Epithelial cell of esophagus (primary cell): ENCODE measurements around the gene CAMKMT.

Source experiments
- DNase-seq: peaks from one replicate; pipeline ENCODE4 v3.0.0; 2010; ENCODE audit warnings: low read depth
- H3K4me3 ChIP-seq: 2 replicates; pipeline ENCODE4 v1.5.1; 2011; ENCODE audit warnings: mild to moderate bottlenecking, low read length, control low read depth
- TF ChIP-seq, protein P1 (sequence below): IDR thresholded peaks from 2 replicates; pipeline ENCODE4 v1.5.1; 2011; ENCODE audit warnings: low read depth, mild to moderate bottlenecking, low read length, control low read depth, inconsistent platforms; ENCODE audit not compliant: insufficient read depth; ENCODE audit errors: missing control alignments

CAMKMT gene

DNA sequence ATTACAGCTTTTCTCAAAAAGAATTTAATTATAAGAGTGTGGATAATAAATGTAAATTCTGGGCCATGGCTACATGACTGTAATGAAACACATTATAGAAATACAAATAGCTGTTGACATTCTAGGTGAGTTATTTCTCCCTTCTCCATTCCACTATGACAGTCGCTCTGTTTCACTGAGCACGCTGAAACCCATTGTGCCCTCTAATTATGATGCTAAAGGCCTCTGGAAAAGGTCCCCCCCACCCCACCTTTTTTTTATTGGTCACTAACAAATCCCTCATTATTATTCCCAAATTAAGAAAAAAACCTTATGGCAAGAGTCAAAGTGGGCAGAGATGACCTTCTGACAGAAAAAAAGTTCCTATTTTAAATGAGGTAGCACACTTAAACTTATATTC is 294.7 kb downstream of the CAMKMT start:
- TF ChIP-seq, protein P1, sequence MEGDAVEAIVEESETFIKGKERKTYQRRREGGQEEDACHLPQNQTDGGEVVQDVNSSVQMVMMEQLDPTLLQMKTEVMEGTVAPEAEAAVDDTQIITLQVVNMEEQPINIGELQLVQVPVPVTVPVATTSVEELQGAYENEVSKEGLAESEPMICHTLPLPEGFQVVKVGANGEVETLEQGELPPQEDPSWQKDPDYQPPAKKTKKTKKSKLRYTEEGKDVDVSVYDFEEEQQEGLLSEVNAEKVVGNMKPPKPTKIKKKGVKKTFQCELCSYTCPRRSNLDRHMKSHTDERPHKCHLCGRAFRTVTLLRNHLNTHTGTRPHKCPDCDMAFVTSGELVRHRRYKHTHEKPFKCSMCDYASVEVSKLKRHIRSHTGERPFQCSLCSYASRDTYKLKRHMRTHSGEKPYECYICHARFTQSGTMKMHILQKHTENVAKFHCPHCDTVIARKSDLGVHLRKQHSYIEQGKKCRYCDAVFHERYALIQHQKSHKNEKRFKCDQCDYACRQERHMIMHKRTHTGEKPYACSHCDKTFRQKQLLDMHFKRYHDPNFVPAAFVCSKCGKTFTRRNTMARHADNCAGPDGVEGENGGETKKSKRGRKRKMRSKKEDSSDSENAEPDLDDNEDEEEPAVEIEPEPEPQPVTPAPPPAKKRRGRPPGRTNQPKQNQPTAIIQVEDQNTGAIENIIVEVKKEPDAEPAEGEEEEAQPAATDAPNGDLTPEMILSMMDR, result no peak
- DNase-seq, result no peak
- no peak overlapping the region for H3K4me3 ChIP-seq

DNA sequence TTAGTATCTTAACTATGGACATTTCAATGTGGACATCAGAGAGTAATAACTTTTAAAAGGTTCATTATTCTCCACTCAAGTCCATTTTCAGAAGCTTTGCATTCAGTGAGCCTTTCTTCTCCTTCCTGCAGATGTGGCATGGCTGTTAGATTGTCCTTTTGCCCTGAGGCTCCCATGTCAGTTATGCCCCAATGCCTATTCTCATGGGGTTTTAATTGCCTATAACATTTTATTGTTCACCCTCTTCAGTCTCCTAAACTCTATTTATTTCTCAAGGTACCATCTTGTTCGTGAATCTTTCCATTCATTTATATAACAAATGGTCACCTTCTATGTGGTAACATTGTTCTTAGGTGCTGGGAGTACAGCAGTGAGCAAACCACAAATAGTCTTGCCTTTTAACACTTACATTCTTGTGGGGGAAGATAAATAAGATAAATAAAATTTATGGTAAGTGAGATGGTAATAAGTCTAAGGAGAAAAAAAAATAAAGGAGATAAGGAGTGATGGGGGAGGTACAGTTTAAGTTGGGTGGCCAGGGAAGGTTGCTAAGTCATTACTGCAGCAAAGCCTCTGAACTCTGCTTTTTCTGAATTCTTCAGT is 301.8 kb downstream of the CAMKMT start:
- TF ChIP-seq, protein P1, result no peak
- DNase-seq, result no peak
- no peak overlapping the region for H3K4me3 ChIP-seq

DNA sequence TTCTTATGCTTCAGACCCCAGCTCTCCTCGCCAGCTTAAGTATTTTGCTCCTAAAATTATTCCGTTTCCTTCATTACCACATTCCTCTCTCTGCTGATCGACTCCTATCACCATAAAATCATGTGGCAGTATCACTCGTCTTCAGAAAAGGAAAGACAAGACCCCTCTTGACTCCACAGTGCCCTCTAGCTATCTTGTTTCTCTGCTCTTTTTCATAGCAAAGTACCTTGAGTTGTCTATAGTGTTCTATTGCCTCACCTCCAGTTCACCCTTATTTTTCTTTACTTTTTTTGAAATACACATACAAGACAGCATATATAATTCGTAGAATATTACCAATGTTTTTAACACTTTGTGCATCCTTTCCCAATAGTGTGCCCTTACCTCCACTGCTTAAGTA is 306.6 kb downstream of the CAMKMT start:
- H3K4me3 ChIP-seq, result no peak overlapping the region
- DNase-seq, result no peak
- TF ChIP-seq, protein P1, result no peak

DNA sequence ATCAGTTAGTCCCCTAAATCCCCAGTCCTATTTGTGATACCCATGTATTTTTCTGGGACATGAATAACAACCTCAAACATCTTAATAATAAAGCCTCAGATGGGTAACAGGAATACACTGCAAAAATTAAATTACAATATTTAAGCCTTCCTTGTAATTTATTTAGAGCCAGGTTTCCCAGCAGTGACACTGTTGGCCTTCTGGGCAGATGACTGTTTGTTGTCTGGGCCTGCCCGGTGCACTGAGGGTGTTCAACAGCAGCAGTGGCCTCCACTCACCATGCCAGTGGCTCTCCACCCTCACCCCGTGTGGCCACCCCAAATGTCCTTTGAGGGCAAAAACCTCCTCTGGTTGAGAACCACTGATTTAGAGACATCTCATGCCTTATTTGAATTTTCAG is 309.5 kb downstream of the CAMKMT start:
- DNase-seq, result no peak
- no peak overlapping the region for H3K4me3 ChIP-seq
- TF ChIP-seq, protein P1, result no peak

DNA sequence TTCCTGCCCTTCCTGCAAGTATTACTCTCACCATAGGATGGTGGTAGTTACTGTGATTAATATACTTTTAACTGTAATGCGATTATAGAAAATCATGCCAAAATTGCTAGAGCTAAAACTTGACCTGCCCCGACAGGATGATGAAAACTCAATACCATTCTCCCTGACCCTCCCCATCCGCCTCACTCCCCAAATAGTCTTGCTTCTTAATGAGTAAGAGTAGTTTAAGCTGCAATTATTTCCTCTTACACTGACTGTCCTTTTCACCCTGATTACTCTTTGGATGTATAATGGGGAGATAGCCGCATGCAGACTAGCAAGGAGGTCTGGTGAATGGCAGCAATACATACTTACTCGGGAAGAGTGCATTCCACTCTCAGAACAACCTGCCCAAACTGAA is 310.2 kb downstream of the CAMKMT start:
- DNase-seq, result no peak
- TF ChIP-seq, protein P1, result no peak

DNA sequence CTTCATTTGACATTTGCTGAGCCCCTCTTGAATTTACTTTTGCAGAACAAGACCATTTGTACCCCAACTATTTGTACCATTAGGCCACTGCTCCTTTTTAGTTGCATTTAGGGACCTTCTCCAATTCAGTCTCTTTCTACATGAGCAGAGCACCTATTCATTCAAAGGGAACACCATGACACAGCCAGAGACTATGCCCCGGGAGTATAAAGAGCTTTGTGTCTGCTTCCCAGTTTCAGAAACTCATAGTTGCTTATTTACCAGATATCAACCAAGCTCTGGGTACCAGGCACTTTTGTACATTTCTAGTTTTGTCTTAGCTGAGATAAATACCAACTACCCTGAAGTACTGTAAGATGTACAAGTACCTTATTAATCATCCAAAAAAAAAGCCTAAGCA is 310.7 kb downstream of the CAMKMT start:
- no peak overlapping the region for H3K4me3 ChIP-seq
- TF ChIP-seq, protein P1, result no peak
- DNase-seq, result no peak

More for the DNA sequence above, 310.2 kb downstream of the CAMKMT start:
- no peak overlapping the region for H3K4me3 ChIP-seq
